HG03280 (cell line): ENCODE data around the gene DYNC1I1.
"Not testable (repeated sequence)": the region's sequence is repeated elsewhere in the genome, so short reads cannot be mapped to it uniquely, and the experiment has no call there.

ENCODE experiments used
- ATAC-seq: cut with Tn5 transposase; IDR thresholded peaks from one replicate; pipeline ENCODE4 v1.9.1; 2021; ENCODE audit warnings: mild to moderate bottlenecking, moderate library complexity; ENCODE audit not compliant: unreplicated experiment

DYNC1I1 gene

GRCh38 chr7:95906851-95907250 is 134.5 kb downstream of the DYNC1I1 start:
- no peak for ATAC-seq

GRCh38 chr7:95907337-95907736 is 135.0 kb downstream of the DYNC1I1 start:
- no peak for ATAC-seq

- ATAC-seq, result no peak
These were observed 136.1 kb downstream of the DYNC1I1 start for GRCh38 chr7:95908499-95908898.

- ATAC-seq, result no peak
These were observed 138.0 kb downstream of the DYNC1I1 start for GRCh38 chr7:95910341-95910740.

- ATAC-seq, result no peak
These were observed 143.4 kb downstream of the DYNC1I1 start for GRCh38 chr7:95915731-95916130.

GRCh38 chr7:95916573-95917297 is 144.4 kb downstream of the DYNC1I1 start:
- ATAC-seq, result no peak

- no peak for ATAC-seq
These were observed 145.3 kb downstream of the DYNC1I1 start for GRCh38 chr7:95917634-95918033.

GRCh38 chr7:95919556-95919955 is 147.2 kb downstream of the DYNC1I1 start:
- ATAC-seq, result no peak

- ATAC-seq, result no peak
These were observed 149.2 kb downstream of the DYNC1I1 start for GRCh38 chr7:95921543-95921942.

GRCh38 chr7:95922191-95922590 is 149.8 kb downstream of the DYNC1I1 start:
- ATAC-seq, result no peak

GRCh38 chr7:95925236-95925635 is 152.9 kb downstream of the DYNC1I1 start:
- ATAC-seq, result no peak

- ATAC-seq, result no peak
These were observed 153.6 kb downstream of the DYNC1I1 start for GRCh38 chr7:95925971-95926370.

- ATAC-seq, result no peak
These were observed 155.4 kb downstream of the DYNC1I1 start for GRCh38 chr7:95927756-95928155.

- no peak for ATAC-seq
These were observed 157.4 kb downstream of the DYNC1I1 start for GRCh38 chr7:95929710-95930280.

GRCh38 chr7:95931460-95932232 is 159.3 kb downstream of the DYNC1I1 start:
- no peak for ATAC-seq

GRCh38 chr7:95933618-95934017 is 161.3 kb downstream of the DYNC1I1 start:
- ATAC-seq, result no peak

- not testable (repeated sequence) for ATAC-seq
These were observed 172.5 kb downstream of the DYNC1I1 start for GRCh38 chr7:95944867-95945266.

- no peak for ATAC-seq
These were observed 178.3 kb downstream of the DYNC1I1 start for GRCh38 chr7:95950698-95951097.

- no peak for ATAC-seq
These were observed 179.2 kb downstream of the DYNC1I1 start for GRCh38 chr7:95951531-95951930.

- ATAC-seq, result no peak
These were observed 179.8 kb downstream of the DYNC1I1 start for GRCh38 chr7:95951997-95952795.

- no peak for ATAC-seq
These were observed 180.5 kb downstream of the DYNC1I1 start for GRCh38 chr7:95952851-95953250.
